CD4-positive, alpha-beta T cell treated with Interferon gamma for 1 hour (primary cell): ENCODE data around the gene BAMBI.
"Not testable (repeated sequence)": the region's sequence is repeated elsewhere in the genome, so short reads cannot be mapped to it uniquely, and the experiment has no call there.

Source experiments
- DNase-seq: peaks from one replicate; pipeline ENCODE4 v3.0.0-alpha.2; 2020

Gene BAMBI

DNA sequence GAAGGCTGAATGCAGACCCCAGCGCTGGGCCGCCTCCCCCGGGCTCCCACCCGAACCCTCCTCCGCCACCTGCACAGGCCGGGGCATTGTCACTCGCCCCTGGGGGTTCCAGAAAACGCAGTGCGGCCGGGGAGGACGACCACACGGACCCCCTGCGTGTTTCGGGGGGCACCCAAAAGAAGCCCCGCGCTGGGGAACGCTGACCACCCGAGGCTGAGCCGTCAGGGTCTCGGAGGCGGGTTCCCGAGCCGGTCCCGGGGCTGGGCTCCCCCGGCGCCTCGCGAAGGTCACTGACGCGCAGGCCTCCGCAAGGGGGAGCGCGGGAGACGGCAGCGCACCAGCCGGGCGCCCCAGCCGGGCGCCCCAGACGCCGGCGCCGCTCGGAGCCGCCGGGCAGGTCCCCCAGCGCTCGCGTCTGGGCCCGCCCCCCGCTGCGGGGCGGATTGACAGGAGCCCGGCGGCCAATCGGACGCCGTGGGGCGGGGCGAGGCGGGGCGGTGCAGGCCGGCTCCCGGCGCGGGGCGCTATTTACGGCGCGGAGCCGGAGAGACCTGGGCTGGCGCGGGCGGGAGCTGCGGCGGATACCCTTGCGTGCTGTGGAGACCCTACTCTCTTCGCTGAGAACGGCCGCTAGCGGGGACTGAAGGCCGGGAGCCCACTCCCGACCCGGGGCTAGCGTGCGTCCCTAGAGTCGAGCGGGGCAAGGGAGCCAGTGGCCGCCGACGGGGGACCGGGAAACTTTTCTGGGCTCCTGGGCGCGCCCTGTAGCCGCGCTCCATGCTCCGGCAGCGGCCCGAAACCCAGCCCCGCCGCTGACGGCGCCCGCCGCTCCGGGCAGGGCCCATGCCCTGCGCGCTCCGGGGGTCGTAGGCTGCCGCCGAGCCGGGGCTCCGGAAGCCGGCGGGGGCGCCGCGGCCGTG lies at the start of gene BAMBI:
Gene BAMBI, plus strand, starts transcription at position 554 of the 920 bp plus-strand sequence. CDS start 377 bp downstream, outside the sequence.
- peak; percentile 90 for DNase-seq

- DNase-seq = peak; percentile 45
Measured at GRCh38 chr10:28628184-28628893, 49.0 kb upstream of the BAMBI start.

GRCh38 chr10:28631896-28632583 lies 45.3 kb upstream of the BAMBI start:
- DNase-seq = no peak

GRCh38 chr10:28632584-28632945 lies 44.8 kb upstream of the BAMBI start:
- no peak for DNase-seq

GRCh38 chr10:28633750-28634149 lies 43.6 kb upstream of the BAMBI start:
- DNase-seq = no peak

DNA sequence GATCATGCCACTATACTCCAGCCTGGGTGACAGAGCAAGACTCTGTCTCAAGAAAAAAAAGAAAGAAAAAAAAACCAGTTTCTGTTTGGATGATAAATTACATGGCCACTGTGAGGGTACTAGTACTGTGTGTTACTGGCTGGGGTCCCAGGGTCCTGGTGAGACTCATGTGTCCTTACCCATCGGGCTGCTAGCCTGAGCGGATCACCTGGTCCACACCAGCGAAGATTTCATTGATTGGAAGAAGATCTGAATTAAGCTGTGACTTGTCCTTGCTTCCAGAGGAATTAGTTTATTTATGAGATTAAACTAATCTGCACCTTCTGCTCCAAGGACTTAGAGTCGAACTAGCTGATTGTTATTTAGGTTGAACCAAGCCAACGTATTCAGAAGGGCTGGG lies 40.0 kb upstream of the BAMBI start:
- DNase-seq = no peak

- DNase-seq = no peak
Measured at GRCh38 chr10:28638392-28638791, 38.9 kb upstream of the BAMBI start.

GRCh38 chr10:28640551-28640950 lies 36.8 kb upstream of the BAMBI start:
- no peak for DNase-seq

DNA sequence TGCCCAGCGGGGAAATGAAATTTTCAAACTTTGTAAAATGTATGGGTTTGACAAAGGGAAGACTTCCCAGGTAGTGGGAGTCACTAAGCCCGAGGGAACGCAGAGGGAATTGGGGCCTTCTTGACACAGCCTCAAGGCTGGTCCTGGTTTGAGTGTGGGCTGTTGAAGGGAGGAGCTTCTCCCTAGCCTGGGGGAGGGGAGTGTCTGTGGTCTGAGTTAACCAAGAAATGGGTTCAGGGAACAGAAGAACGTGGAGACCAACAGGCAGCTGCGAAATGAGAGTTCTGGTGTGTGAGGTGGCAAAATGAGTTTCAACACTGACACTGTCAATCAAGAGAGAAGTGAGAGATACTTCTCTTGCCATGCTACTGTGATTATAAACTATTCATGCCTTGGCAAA lies 32.7 kb upstream of the BAMBI start:
- no peak for DNase-seq

GRCh38 chr10:28652106-28652505 lies 25.2 kb upstream of the BAMBI start:
- DNase-seq = no peak

- no peak for DNase-seq
Measured at GRCh38 chr10:28652703-28653102, 24.6 kb upstream of the BAMBI start.

- not testable (repeated sequence) for DNase-seq
Measured at GRCh38 chr10:28658824-28659223, 18.5 kb upstream of the BAMBI start.

- no peak for DNase-seq
Measured at GRCh38 chr10:28661035-28661434, 16.3 kb upstream of the BAMBI start.

- DNase-seq = peak; percentile 66
Measured at GRCh38 chr10:28663576-28664368, 13.5 kb upstream of the BAMBI start.

- no peak for DNase-seq
Measured at GRCh38 chr10:28664369-28664740, 13.0 kb upstream of the BAMBI start.

DNA sequence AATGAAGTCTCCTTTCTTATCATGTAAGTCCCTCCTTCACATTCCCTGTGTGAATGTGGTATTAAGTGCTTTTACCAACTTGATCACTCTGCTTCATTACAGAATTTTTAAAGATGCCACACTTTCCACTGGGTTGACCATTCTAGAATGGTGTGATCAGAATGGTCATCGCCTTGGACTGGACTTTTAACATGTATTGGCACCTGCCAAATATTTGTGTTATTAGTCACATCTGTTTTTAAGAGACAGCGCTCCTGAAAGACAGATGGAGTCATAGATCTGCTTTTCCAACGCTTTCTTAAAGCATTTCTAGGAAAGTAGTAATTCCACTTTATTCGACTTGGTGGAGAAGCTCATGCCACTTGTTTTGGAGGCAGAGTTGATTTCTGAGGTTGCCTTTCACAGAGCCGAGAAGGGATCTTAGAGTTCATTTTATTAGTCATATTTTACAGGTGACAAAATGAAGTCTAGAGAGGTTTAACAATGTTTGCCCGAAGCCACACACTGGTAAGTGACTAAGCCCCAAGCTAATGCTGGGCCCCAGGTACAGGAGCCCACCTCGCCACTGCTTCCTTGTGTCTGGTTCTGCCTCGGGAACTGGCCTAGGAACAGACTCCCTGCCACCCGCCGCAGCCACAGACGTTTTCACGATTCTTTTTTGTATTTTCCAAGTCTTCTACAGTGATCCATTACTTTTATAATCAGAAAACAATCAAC lies 10.4 kb upstream of the BAMBI start:
- no peak for DNase-seq

- DNase-seq = no peak
Measured at GRCh38 chr10:28668363-28669226, 8.7 kb upstream of the BAMBI start.

GRCh38 chr10:28669227-28670173 lies 7.8 kb upstream of the BAMBI start:
- no peak for DNase-seq

DNA sequence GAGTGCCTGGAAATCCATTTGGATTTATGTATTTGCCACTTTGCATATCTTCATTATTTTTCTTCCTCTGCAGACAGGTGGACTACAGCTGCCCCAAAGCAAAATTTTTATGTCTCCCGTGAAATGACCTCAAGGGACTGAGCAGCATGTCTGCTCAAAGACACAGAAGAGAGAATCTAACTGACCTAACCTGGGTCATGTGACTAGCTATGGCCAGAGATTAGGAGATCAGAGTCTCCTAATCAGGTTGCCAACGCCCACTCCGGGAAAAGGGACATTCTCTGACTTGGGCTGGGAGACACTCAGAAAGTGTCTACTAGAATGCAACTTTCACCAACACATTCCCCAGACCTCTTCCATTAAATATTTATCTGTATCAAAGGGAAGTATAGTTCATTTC lies 2.5 kb upstream of the BAMBI start:
- no peak for DNase-seq
